Measurements from ENCODE around the gene VRK2. TPM values are rescaled to one million over a fixed set of nuclear protein-coding genes. Genes with fewer than 3 reads are reported as not detected.
A peak's percentile ranks its signal among the peaks of the same experiment; 100 is the strongest.

VRK2 gene
- polyA plus RNA-seq, 1 donor from 2014 or later: 32.9 TPM

DNA sequence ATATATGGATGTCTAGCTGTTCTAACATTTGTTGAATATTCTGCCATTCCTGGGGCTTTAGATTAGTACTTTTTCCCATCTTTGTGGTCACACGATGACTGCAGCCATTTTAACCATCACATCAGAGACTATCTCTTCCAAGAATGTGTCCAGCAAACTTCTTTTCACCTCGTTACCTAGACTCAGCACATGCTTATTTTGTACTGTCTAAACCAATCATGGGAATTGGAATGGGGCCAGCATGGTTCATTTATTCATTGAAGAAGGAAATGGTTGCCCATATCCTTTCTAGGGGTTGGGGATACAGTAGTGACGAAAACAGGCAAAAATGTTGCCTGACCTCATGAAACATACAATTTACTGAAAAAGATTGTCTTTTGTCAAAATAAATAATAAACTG lies 2.5 kb upstream of the VRK2 start:
- H3K36me3 Mint-ChIP-seq: no peaks in the 10 kb centered on the region
- H3K4me3 Mint-ChIP-seq: peak overlapping the region in 1 of 4 donors; percentile 100
- peak overlapping the region; percentile 31 to 99 (median 87) for H3K27ac Mint-ChIP-seq
- no peaks in the 10 kb centered on the region for H3K27me3 Mint-ChIP-seq
- no peaks in the 10 kb centered on the region for H3K9me3 Mint-ChIP-seq
- peaks cover 37 to 41% (median 38%) of the 10 kb centered on the region in 3 donors for H3K4me1 Mint-ChIP-seq

- peaks cover 35 to 39% (median 36%) of the 10 kb centered on the region in 3 donors for H3K4me1 Mint-ChIP-seq
- H3K4me3 Mint-ChIP-seq: peak overlapping the region; percentile 92 to 100 (median 96)
- H3K27me3 Mint-ChIP-seq: no peaks in the 10 kb centered on the region
- H3K36me3 Mint-ChIP-seq: no peaks in the 10 kb centered on the region
- no peaks in the 10 kb centered on the region for H3K9me3 Mint-ChIP-seq
- peak overlapping the region; percentile 94 to 99 (median 96) for H3K27ac Mint-ChIP-seq
These were observed 849 bp upstream of the VRK2 start for GRCh38 chr2:58045580-58046334.

GRCh38 chr2:58046335-58046584 lies 346 bp upstream of the VRK2 start:
- peaks cover 33 to 39% (median 35%) of the 10 kb centered on the region in 3 donors for H3K4me1 Mint-ChIP-seq
- H3K36me3 Mint-ChIP-seq: no peaks in the 10 kb centered on the region

DNA sequence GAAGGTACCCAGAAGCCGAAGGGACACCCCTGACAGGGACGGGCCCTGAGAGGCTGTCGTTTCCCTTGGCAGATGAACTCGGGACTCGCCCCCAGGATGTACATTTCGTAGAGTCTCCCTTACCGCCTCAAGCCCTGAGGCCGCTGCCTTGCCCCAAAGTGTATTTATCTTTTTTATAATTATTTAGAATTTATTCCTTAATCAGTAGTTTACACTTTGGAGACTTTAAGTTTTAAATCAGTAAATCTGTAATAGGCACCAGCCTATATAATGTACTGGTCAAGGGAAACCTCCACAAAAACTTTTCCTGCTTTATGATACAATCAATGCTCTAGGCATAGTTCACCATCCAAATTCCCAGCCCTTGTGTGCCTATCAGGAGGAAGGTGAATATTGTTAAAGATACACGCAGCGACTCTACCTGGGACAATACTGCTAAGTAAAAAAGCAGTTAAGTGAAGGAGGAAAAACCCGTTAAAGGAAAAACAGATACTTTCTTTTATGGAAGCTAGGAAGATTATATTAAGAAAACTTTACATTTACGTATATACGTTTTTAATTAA lies 848 bp downstream of the VRK2 start:
- Mint-ChIP-seq H3K27ac (peak overlapping the region; percentile 94 to 99 (median 96)), H3K4me1 (peaks cover 32 to 47% (median 36%) of the 10 kb centered on the region in 3 donors)

More at GRCh38 chr2:58046335-58046584, 346 bp upstream of the VRK2 start:
- Mint-ChIP-seq H3K27ac (peak overlapping the region; percentile 94 to 99 (median 96)), H3K9me3 (no peaks in the 10 kb centered on the region), H3K4me3 (peak overlapping the region; percentile 92 to 100 (median 96)), H3K27me3 (no peaks in the 10 kb centered on the region)

DNA sequence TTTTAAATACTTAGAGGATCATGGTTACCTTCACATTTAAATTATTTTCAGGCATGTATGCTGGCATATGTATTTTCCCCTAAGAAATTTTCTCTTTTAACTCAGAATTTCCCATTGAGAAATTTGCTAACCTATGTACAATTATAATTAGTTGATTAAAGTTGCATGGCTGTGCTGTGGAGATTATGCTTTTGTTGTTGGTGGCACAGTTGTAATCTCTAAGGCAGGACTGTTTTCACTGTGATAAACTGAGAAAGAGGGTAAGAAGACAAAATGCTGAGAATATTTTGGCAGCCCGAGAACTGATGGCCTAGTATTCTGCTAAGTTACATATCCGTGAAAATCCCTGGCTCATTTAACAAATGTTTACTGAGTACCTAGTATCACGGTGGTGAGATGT lies 1.4 kb downstream of the VRK2 start:
- Mint-ChIP-seq H3K27ac (peak overlapping the region; percentile 63 to 99 (median 96)), H3K4me3 (peak overlapping the region; percentile 58 to 100 (median 79)), H3K9me3 (no peaks in the 10 kb centered on the region), H3K27me3 (no peaks in the 10 kb centered on the region), H3K4me1 (peaks cover 29 to 47% (median 38%) of the 10 kb centered on the region in 3 donors), H3K36me3 (peaks cover 2% of the 10 kb centered on the region)

More for the DNA sequence above, 848 bp downstream of the VRK2 start:
- Mint-ChIP-seq H3K27me3 (no peaks in the 10 kb centered on the region), H3K9me3 (no peaks in the 10 kb centered on the region), H3K4me3 (peak overlapping the region; percentile 92 to 100 (median 96)), H3K36me3 (peaks cover 2% of the 10 kb centered on the region)

DNA sequence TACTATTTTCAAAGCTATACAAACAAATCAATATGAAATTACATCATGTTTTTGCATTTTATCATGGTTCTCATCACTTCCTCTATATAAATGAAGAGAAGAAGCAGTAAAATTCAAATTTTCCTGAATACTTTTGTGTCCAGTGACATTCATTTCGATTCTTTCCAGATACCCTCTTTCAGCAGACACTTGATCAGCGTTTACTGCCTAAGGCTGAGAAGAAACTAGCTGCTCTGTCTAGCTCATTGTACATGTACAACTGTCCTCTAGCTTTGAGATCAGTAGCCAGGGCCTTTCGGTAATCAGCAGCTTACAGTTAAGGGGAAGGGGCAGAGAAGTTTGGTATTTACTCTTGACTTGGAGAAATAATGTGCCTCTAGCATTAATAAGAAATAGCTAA lies 4.8 kb downstream of the VRK2 start:
- peak overlapping the region in 2 of 3 donors; percentile 11 to 60 for H3K27ac Mint-ChIP-seq
- peaks cover 7% of the 10 kb centered on the region for H3K36me3 Mint-ChIP-seq
- peaks cover 25 to 43% (median 37%) of the 10 kb centered on the region in 3 donors for H3K4me1 Mint-ChIP-seq
- H3K4me3 Mint-ChIP-seq: peak overlapping the region in 1 of 4 donors; percentile 18
- no peaks in the 10 kb centered on the region for H3K27me3 Mint-ChIP-seq
- H3K9me3 Mint-ChIP-seq: no peaks in the 10 kb centered on the region

DNA sequence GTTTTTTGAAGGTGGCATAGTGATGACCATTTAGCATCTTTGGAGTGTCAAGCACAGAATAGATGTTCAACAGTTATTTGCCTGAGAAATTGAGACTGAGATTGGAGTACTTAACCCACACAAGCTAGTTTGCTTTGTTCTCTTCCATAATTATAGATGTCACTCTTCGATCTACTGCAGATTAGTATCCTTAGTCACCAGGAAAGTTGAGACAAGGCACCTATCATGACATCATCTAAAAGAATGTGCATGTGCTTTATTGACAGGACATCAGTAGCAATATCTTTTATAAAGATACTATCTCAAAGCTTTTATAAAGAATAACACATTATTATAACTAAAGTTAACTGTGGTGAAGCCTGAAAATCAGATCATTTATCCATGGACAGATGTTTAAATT lies 6.4 kb downstream of the VRK2 start:
- H3K4me3 Mint-ChIP-seq: no peak overlapping the region
- H3K4me1 Mint-ChIP-seq: peaks cover 23 to 42% (median 34%) of the 10 kb centered on the region in 3 donors
- H3K27ac Mint-ChIP-seq: no peak overlapping the region

GRCh38 chr2:58054264-58054663 lies 7.7 kb downstream of the VRK2 start:
- Mint-ChIP-seq H3K27me3 (no peaks in the 10 kb centered on the region), H3K9me3 (no peaks in the 10 kb centered on the region), H3K27ac (no peak overlapping the region), H3K4me1 (peaks cover 13 to 30% (median 24%) of the 10 kb centered on the region in 3 donors), H3K36me3 (peaks cover 7% of the 10 kb centered on the region), H3K4me3 (no peak overlapping the region)

More for the DNA sequence above, 6.4 kb downstream of the VRK2 start:
- H3K9me3 Mint-ChIP-seq: no peaks in the 10 kb centered on the region
- no peaks in the 10 kb centered on the region for H3K27me3 Mint-ChIP-seq
- H3K36me3 Mint-ChIP-seq: peaks cover 7% of the 10 kb centered on the region

DNA sequence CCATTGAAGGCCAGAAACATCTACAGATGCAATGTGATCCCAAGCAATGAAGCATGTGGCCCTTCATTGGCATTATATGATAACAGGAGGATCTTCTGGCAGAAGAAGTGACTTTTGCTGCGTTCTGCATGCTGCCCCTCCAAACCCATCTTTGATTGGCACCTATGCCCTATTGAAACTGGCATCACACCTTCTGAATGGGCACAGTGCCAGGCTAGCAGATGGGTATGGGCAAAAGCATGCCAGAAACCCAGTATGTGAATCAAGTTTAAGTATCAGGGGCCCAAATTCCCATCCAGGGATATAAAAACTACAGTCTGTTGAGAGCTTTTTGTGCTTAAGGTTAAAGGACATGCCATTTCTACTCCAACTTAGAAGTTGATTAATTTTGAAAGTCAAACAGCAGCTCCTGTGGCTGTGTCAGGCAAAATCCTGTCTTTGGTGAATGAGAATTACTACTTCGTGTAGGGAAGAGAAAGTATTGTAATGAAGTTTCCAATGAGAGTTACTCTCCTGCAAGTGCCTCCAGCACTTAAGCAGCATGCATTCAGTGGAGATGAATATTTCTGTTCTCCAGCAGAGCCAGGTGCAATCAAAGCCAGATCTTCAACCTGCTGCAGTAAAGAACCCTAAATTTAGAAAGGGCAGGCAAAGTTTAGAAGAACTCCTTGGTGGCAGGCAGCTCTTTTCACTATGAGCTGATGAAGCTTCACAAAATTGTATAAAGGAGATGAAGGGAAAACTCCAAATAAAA lies 8.6 kb downstream of the VRK2 start:
- peaks cover 12 to 32% (median 23%) of the 10 kb centered on the region in 3 donors for H3K4me1 Mint-ChIP-seq
- no peak overlapping the region for H3K27ac Mint-ChIP-seq
- H3K9me3 Mint-ChIP-seq: no peaks in the 10 kb centered on the region
- peak overlapping the region in 1 of 4 donors; percentile 7 for H3K4me3 Mint-ChIP-seq
- no peaks in the 10 kb centered on the region for H3K27me3 Mint-ChIP-seq
- peaks cover 7% of the 10 kb centered on the region for H3K36me3 Mint-ChIP-seq

DNA sequence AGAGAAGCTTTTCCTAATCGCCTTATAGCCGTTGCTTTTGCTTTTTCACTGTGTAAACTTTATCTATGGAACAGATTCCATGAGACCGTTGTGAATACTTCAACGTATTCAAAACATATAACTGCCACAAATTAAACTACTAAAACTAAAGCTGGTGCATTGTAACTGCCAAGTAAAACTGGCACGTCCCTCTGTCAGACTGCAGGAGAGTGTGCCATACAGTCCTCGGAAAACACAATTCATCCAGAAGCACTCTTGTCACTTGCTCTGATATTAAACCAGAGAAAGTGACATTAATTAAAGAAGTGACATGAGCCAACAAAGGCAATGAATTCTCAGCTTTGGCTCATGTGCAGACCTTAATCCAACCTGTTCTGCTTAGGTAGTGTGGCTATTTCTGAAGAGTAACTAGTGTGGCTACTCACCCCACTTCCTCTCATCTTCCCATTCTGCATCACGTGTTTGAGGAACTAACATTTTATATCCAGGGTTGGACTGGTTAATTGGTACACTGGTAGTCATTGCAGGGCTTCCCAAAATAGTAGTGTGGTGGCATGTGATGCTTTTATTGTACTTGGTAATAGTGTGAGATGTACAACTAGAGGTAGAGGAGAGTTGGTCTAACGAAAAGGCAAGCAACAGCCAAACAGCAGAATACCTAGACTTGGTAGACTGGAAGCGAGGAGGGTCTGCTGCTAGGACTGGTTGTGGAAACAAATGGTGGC lies 9.7 kb downstream of the VRK2 start:
- H3K4me3 Mint-ChIP-seq: no peak overlapping the region
- H3K27me3 Mint-ChIP-seq: no peaks in the 10 kb centered on the region
- peaks cover 12 to 35% (median 23%) of the 10 kb centered on the region in 3 donors for H3K4me1 Mint-ChIP-seq
- no peaks in the 10 kb centered on the region for H3K9me3 Mint-ChIP-seq
- H3K27ac Mint-ChIP-seq: peak overlapping the region; percentile 25 to 34 (median 25)
- peaks cover 7% of the 10 kb centered on the region for H3K36me3 Mint-ChIP-seq

- H3K4me1 Mint-ChIP-seq: peaks cover 13 to 28% (median 17%) of the 10 kb centered on the region in 3 donors
- peak overlapping the region in 1 of 3 donors; percentile 3 for H3K27ac Mint-ChIP-seq
- H3K27me3 Mint-ChIP-seq: no peaks in the 10 kb centered on the region
- no peaks in the 10 kb centered on the region for H3K9me3 Mint-ChIP-seq
- H3K36me3 Mint-ChIP-seq: peaks cover 6% of the 10 kb centered on the region
- no peak overlapping the region for H3K4me3 Mint-ChIP-seq
These were observed 11.3 kb downstream of the VRK2 start for GRCh38 chr2:58057707-58058530.

DNA sequence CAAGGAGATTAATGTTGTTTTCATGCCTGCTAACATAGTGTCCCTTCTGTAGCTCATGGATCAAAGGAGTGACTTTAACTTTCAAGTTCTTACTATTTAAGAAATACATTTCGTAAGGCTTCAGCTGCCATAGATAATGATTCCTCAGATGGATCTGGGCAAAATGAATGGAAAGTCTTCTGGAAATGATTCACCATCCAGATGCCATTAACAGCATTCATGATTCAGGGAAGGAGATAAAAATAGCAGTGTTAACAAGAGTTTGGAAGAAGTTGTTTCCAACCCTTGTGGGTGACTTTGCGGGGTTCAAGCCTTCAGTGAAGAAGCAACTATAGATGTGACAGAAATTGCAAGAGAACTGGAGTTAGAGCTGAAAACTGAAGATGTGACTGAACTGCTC lies 17.0 kb downstream of the VRK2 start:
- Mint-ChIP-seq H3K27ac (no peak overlapping the region), H3K36me3 (peaks cover 7% of the 10 kb centered on the region)

DNA sequence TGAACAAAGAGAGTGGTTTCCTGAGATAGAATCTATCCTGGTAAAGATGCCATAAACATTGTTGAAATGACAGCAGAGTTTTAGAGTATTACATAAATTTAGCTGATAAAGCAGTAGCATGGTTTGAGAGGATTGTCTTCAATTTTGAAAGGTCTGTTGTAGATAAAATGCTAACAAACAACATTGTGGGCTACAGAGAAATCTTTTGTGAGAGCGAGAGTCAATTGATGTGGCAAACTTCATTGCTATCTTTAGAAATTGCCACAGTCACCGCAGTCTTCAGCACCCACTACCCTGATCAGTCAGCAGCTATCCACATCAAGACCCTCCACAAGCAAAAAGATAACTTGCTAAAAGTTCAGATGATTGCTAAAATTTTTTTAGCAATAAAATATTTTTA lies 17.5 kb downstream of the VRK2 start:
- H3K27me3 Mint-ChIP-seq: no peaks in the 10 kb centered on the region
- H3K9me3 Mint-ChIP-seq: peaks cover 2 to 7% (median 3%) of the 10 kb centered on the region in 3 donors
- H3K27ac Mint-ChIP-seq: no peak overlapping the region
- peaks cover 20 to 35% (median 27%) of the 10 kb centered on the region in 3 donors for H3K4me1 Mint-ChIP-seq
- H3K4me3 Mint-ChIP-seq: no peak overlapping the region
- peaks cover 9% of the 10 kb centered on the region for H3K36me3 Mint-ChIP-seq

More for the DNA sequence above, 17.0 kb downstream of the VRK2 start:
- peaks cover 20 to 31% (median 26%) of the 10 kb centered on the region in 3 donors for H3K4me1 Mint-ChIP-seq
- peaks cover 0 to 6% (median 2%) of the 10 kb centered on the region in 3 donors for H3K9me3 Mint-ChIP-seq
- no peaks in the 10 kb centered on the region for H3K27me3 Mint-ChIP-seq
- no peak overlapping the region for H3K4me3 Mint-ChIP-seq

GRCh38 chr2:58065248-58065647 lies 18.6 kb downstream of the VRK2 start:
- Mint-ChIP-seq H3K4me3 (no peak overlapping the region), H3K27me3 (no peaks in the 10 kb centered on the region), H3K27ac (no peak overlapping the region), H3K9me3 (peaks cover 4 to 7% (median 5%) of the 10 kb centered on the region in 3 donors), H3K36me3 (peaks cover 9% of the 10 kb centered on the region), H3K4me1 (peaks cover 21 to 30% (median 29%) of the 10 kb centered on the region in 3 donors)
